ENCODE measurements around the gene FBRS. TPM values are rescaled to one million over a fixed set of nuclear protein-coding genes. Genes with fewer than 3 reads are reported as not detected.

The FBRS gene
- total and polyA plus RNA-seq, 10 of the 15 experiments (the other 5 are each of a cell fraction or from before 2014, with no cell fraction given), result 0.45 to 87.6 (median 14.6) TPM

DNA sequence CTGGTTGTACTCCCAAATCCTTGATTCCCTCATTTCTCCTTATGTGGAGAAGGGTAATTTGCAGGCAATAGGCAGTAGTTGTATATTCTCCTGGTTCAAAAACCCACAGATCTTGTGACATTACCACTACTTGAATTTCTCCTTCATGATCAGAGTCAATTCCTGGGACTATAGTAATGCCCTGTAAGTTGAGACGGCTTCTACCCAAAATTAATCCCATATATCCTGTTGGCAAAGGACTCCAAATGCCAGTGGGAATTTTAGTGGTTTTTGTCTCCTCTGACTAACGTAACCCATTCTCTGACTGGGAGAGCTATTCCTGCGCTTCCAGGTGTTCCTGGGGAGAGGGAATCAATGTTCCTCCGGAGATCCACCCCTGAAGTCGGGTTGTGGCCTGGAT is 36.5 kb upstream of the FBRS start:
- Histone ChIP-seq H4K20me1 (ENCODE audit: control insufficient read depth, insufficient read depth) (no peaks in the 10 kb centered on the region), H3K27ac (ENCODE audit: control insufficient read depth, insufficient read depth) (no peak overlapping the region), H3K4me3 (no peak overlapping the region), H2AFZ (ENCODE audit: control insufficient read depth, low read depth, low read length) (no peak overlapping the region), H3K36me3 (ENCODE audit: control insufficient read depth in 2 of 2, insufficient read depth in 2 of 2, low read length in 1 of 2) (no peaks in the 10 kb centered on the region), H3K27me3 (replicated peaks in 1 of 2; ENCODE audit: control insufficient read depth in 2 of 2, insufficient read depth in 2 of 2, low read length in 1 of 2) (no peaks in the 10 kb centered on the region), H3K79me2 (ENCODE audit: control insufficient read depth, insufficient read depth, low read length) (no peaks in the 10 kb centered on the region), H3K4me1 (ENCODE audit: control insufficient read depth, insufficient read depth, low read length) (no peaks in the 10 kb centered on the region), H3K4me2 (ENCODE audit: control insufficient read depth, insufficient read depth) (no peak overlapping the region), H3K9me3 (replicated peaks; ENCODE audit: control insufficient read depth, insufficient read depth, low read length) (no peaks in the 10 kb centered on the region; the same call in 2 of the 3 replicates), H3K9ac (ENCODE audit: control insufficient read depth, insufficient read depth, low read length) (no peak overlapping the region)
- FAIRE-seq, result no peak
- no TSS peak for BruUV-seq (replicated peaks)
- DNase-seq (ENCODE audit: low read depth, low spot score), result no peak
- intact Hi-C loops (cut with micrococcal nuclease; ENCODE audit: unreplicated experiment) (no loop called here), in situ Hi-C loops (cut with MboI) (no loop called here)
- ChIA-PET SMC1A (ENCODE audit: uncharacterized antibody, unreplicated experiment) (interaction anchor here (1.7 kb wide), 1 partner anchor 14 kb away, joined by 4 read pairs; no protein-coding TSS in a partner anchor), RAD21 (ENCODE audit: unreplicated experiment) (no interaction called here), POLR2A (interaction anchor here (0.6 to 1.1 kb wide), 2 partner anchors 8 to 334 kb away, joined by 3 to 4 read pairs; no protein-coding TSS in a partner anchor), CTCF (interaction anchor here (1.7 to 5.7 kb wide), 3 partner anchors 10 to 24 kb away, joined by 4 to 24 read pairs (median 4); no protein-coding TSS in a partner anchor)
- 29% methylated on average over 5 of the region's 5 CpGs for WGBS (ENCODE audit: insufficient coverage, insufficient replicate concordance, low lambda C conversion rate, missing lambda C conversion rate)
- TF ChIP-seq ATF3 (IDR thresholded peaks at IDR 0.05; ENCODE audit: borderline replicate concordance, extremely low read depth, low read depth, low read length) (no peak), GABPA (IDR thresholded peaks at IDR 0.05; ENCODE audit: low read depth) (no peak), NBN (IDR thresholded peaks at IDR 0.05) (no peak), YY1 (IDR thresholded peaks at IDR 0.05; ENCODE audit: low read depth, low read length) (no peak), EZH2 (IDR thresholded peaks at IDR 0.05; ENCODE audit: borderline replicate concordance, control insufficient read depth, low read depth, low read length) (no peak), NR2F1 (conservative IDR thresholded peaks at IDR 0.05) (no peak), SRF (IDR thresholded peaks at IDR 0.05; ENCODE audit: low read depth in 2 of 2, low read length in 2 of 2) (no peak), STAT3 (IDR thresholded peaks at IDR 0.05; ENCODE audit: low read depth, low read length) (no peak)
- TF ChIP-seq, protein P1, sequence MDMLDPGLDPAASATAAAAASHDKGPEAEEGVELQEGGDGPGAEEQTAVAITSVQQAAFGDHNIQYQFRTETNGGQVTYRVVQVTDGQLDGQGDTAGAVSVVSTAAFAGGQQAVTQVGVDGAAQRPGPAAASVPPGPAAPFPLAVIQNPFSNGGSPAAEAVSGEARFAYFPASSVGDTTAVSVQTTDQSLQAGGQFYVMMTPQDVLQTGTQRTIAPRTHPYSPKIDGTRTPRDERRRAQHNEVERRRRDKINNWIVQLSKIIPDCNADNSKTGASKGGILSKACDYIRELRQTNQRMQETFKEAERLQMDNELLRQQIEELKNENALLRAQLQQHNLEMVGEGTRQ (IDR thresholded peaks at IDR 0.05; ENCODE audit: borderline replicate concordance, low read depth, low read length), result no peak
- TF ChIP-seq, protein P2, sequence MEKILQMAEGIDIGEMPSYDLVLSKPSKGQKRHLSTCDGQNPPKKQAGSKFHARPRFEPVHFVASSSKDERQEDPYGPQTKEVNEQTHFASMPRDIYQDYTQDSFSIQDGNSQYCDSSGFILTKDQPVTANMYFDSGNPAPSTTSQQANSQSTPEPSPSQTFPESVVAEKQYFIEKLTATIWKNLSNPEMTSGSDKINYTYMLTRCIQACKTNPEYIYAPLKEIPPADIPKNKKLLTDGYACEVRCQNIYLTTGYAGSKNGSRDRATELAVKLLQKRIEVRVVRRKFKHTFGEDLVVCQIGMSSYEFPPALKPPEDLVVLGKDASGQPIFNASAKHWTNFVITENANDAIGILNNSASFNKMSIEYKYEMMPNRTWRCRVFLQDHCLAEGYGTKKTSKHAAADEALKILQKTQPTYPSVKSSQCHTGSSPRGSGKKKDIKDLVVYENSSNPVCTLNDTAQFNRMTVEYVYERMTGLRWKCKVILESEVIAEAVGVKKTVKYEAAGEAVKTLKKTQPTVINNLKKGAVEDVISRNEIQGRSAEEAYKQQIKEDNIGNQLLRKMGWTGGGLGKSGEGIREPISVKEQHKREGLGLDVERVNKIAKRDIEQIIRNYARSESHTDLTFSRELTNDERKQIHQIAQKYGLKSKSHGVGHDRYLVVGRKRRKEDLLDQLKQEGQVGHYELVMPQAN (conservative IDR thresholded peaks at IDR 0.05), result no peak
- no peak for ATAC-seq
